Epidermal melanocyte (primary cell): ENCODE results near the gene HSPBAP1.
"Not testable (repeated sequence)": the region's sequence is repeated elsewhere in the genome, so short reads cannot be mapped to it uniquely, and the experiment has no call there.

ENCODE experiments used
- DNase-seq: peaks from one replicate; pipeline ENCODE4 v3.0.0; 2011; ENCODE audit warnings: low spot score; ENCODE audit not compliant: insufficient read length

The HSPBAP1 gene

GRCh38 chr3:122743581-122744120 lies 50.0 kb downstream of the HSPBAP1 start:
- no peak for DNase-seq

- DNase-seq = no peak
Observed at GRCh38 chr3:122742234-122742633, 51.4 kb downstream of the HSPBAP1 start.

DNA sequence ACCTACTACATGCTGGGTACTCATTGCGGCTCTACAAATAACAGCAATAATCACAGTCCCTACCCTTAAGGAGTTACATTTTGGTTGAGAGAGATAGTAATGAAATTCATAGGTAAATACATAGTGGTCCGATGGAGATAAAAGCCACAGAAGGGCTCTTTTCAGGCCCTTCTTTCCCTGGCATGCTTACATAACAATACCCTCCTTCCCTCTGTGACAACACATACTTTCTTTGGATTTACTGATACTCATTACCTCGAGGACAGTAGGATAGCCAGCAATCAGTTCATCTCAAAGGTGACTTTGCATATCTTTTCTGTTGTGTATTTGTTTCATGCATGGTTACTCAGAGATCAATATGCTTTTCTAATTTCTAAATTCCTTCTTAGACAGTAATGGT lies 54.5 kb downstream of the HSPBAP1 start:
- DNase-seq = no peak

DNA sequence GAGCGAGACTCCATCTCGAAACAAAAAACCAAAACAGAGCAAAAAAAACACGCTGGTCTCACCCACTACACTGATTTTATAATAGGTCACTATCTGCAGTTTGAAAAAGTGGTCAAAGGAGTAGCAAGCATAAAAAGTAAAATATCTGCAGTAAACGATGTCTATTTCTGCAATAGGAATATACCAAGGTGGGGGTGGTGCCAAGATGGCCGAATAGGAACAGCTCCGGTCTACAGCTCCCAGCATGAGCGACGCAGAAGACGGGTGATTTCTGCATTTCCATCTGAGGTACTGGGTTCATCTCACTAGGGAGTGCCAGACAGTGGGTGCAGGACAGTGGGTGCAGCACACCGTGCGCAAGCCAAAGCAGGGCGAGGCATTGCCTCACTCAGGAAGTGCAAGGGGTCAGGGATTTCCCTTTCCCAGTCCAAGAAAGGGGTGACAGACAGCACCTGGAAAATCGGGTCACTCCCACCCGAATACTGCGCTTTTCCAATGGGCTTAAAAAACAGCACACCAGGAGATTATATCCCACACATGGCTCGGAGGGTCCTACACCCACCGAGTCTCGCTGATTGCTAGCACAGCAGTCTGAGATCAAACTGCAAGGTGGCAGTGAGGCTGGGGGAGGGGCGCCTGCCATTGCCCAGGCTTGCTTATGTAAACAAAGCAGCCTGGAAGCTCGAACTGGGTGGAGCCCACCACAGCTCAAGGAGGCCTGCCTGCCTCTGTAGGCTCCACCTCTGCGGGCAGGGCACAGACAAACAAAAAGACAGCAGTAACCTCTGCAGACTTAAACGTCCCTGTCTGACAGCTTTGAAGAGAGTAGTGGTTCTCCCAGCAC lies 60.7 kb downstream of the HSPBAP1 start:
- DNase-seq = not testable (repeated sequence)

DNA sequence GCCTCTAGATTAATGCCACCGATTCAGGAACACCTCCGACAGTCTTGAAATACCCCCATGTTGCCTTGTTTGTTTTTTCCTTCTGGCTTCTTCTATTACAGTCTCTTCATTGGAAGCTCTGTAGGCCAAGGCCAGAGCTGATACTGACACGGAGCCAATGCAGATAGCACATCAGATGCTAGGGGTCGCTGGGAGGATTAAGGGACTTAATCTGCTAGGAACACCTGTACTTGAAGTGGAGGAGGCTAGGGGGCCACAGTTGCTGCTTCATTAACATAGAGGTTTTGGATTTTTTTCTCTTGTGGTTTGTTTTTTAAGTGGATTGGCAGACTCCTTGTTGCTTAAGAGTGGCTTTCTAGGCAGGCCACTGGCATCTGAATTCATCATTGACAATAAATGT lies 63.4 kb downstream of the HSPBAP1 start:
- DNase-seq = no peak

DNA sequence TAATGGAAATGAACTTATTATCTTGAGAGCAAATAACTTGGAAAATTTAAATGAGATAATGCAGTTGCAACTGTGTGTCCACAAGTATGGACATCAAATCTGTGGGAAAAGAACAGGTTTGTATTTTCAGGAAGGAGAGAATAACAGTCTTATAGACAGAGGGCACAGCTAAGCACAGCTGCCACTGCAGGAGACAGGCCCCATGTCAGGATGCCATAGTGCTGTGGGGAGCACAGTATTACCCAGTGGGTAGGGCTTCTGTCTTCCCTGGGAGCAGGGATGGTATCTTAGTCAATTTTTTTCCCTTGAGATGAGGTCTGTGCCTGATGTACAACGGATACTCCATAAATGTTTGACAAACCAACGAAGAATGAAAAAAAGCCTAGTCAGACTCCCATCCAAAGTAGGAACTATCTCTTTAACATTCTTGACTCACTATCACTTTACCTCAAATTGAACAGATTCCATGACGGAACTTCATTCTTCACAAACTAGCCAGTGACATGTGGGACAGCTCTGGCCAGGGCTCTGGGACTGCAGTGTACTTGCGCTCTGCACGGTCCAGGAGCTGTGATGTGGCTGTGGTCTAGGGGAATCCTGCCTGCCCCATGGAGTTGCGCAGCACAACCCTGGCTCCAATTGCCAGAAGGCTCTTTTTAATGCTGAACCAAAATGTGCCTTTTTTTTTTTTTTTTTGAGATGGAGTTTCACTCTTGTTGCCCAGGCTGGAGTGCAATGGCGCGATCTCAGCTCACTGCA lies 64.7 kb downstream of the HSPBAP1 start:
- DNase-seq = no peak

GRCh38 chr3:122728186-122728585 lies 65.4 kb downstream of the HSPBAP1 start:
- no peak for DNase-seq

GRCh38 chr3:122727766-122728165 lies 65.9 kb downstream of the HSPBAP1 start:
- no peak for DNase-seq

GRCh38 chr3:122727294-122727693 lies 66.3 kb downstream of the HSPBAP1 start:
- no peak for DNase-seq

- no peak for DNase-seq
Observed at GRCh38 chr3:122725106-122725505, 68.5 kb downstream of the HSPBAP1 start.

DNA sequence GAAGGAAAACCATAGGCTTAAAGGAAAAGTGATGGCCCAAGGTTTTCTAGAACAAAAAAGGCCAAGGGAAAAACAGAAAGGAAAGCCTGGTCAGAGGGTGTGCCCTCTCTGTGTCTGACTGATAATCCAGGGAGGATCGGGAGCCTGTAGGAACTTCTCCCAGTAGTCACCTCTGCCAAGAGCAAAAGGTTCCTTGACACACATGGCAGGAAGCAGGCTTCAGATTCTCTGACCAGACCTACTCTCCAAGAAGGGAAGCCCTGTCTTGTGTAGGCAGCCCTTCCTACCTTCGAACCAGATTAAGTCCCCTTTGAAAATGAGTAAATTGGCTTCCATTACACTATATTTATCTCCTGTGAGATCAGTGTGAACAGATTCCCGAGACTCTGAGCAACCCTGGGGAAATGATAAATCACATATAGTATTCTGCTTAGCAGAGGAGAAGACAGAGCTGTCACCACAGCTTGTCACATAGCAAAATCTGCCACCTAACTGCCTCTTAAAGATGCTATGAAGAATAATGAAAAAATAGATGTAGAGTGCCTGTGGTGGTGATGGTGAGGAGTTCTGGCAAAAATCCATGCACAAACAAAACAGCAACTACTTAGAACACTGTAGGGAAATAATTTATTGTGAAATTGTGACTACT lies 74.2 kb downstream of the HSPBAP1 start:
- DNase-seq = no peak

DNA sequence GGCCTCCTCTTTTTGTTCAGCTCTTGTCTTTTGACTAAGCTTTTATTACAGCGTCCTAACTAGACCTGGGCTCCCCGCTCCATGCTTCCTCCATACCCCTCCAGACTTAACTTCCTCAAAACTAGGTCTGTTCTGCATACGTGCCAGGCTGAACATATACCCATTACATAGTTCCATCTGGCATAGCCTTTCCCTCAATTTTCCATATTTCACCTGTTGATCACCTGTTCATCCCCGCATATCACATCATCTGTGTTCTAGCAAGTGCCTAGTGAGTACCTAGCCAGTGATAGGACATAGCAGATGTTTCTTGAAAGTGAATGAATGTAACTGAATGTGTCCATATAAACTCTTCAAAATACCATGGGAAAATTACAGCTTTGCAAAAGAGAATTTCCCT lies 77.0 kb downstream of the HSPBAP1 start:
- DNase-seq = no peak

DNA sequence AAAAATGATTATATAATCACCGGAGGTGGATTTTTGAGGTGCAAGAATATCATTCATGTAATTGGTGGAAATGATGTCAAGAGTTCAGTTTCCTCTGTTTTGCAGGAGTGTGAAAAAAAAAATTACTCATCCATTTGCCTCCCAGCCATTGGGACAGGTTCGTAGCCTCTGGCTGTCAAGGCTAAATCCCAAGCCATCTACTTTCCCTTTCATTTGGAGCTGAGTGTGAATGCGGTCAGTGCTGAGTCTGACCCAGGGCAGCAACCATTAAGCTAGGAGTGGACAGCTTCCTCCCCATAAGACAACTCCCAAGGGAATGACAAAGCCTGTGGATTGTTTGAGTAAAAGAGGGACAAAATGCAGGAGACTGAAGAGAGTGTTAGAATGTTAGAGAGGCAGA lies 79.4 kb downstream of the HSPBAP1 start:
- DNase-seq = no peak

GRCh38 chr3:122710616-122711251 lies 82.9 kb downstream of the HSPBAP1 start:
- DNase-seq = not testable (repeated sequence)

DNA sequence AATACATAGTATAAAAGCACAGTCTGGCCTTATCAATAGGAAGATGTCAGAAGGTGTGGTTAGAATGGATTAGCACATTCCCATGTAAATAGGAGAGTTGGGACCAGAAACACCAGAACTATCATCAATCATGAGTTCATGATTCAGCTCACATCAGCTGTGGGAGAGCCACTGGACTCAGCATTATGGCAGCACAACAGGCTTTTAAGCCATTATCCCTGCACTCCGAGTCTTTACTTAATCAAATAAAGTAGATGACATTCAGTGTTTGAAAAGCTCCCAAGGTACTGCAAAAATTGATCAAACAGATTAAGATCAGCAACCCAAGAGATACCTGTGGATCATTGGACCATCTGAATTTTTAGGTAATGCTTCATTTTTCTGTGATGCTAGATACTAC lies 88.3 kb downstream of the HSPBAP1 start:
- no peak for DNase-seq

DNA sequence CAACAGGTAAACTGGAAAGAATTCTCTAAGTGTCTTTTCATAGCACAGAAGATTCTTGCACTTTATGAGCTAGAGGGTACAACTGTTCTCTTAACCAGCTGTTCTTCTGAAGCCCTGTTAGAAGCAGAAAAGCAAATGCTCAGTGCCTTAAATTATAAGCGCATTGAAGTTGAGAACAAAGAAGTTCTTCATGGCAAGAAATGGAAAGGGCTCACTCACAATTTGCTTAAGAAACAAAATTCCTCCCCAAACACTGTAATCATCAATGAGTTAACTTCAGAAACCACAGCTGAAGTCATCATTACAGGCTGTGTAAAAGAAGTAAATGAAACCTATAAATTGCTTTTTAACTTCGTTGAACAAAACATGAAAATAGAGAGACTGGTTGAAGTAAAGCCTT lies 93.4 kb downstream of the HSPBAP1 start:
- DNase-seq = peak; percentile 40

DNA sequence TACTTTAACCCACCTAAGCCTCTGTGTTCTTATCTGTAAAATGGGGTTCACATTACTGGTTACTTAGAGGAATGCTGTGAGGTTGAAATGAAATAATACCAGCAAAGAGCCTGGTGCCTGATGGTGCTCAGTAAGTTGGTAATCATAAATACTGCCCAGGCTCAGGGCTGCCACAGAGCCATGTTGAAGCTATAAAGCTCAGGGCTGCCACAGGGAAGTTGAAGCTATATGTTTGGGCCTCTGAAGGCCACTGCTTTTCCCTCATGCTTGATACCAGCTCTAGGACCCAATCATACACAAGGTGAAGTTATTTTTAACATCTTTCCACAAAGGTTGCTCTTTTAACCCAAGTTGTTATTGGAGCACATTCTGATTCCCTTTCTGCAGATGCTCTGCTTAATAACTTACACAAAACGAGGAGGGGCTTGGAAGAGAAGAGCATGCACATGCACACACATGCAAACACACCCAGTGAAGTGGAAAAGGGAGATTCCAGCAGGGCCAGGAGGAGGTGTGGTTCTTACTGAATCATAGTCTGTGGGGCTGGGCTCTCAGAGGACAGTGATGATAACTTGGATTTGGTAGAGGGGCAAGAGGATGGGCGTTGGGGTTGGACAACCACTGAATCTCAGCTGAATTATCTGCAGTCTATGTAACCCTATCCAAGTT lies 95.5 kb downstream of the HSPBAP1 start:
- DNase-seq = no peak

DNA sequence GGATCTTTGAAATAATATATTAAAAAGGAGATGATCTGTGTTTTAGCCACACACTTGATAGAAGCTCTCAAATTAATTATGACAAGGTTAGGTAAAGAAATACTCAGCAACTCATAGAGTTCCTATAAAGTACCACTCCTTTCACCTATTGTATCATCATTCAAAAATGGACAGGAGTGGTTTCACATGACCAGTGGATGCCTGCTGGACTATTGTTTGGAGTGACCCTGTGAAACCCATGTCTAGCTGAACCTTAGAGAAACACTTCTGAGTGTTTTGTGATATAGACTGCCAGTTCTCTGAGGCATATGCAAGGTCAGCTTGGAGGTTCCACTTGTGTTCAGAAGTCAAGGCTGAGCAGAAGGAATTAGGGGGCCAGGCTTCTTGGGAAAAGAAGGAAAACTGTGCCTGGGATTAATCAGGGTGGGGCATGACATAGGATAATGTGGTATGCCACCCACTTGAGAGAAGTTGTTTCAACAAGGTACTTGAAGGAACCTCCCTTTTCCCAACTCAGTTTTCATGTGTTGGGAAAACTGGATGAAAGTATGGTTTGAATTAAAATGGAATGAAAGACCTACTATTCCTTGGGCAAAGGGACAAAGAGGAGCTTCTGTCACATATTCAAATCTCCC lies 97.6 kb downstream of the HSPBAP1 start:
- no peak for DNase-seq

DNA sequence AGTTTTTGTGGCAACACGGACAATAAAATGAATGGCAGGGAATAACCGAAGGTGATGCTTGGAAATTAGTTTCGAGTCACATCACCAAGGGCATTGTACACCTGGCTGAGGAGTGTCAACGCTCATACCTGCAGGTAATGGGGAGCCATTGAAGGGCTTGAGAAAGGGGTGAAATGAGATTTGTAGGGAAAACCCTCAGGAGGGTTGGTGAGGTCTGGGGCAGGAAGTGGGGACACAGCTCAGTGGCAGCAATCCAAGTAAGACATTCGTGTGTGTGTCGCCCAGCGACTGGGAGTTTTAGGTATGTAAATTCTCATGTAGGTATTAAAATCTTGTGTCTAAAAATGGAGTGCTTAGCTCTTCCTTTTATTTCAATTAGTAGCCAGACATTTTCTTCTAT lies 98.7 kb downstream of the HSPBAP1 start:
- no peak for DNase-seq

GRCh38 chr3:122692674-122693073 lies 101.0 kb downstream of the HSPBAP1 start:
- DNase-seq = no peak
